D721Med (cell line): ENCODE measurements around the gene RPL41.

Experiments
- DNase-seq: peaks from one replicate; pipeline ENCODE4 v3.0.0; 2011; ENCODE audit warnings: low spot score; ENCODE audit not compliant: insufficient read length
- FAIRE-seq: peaks from 2 replicates; lab custom pipeline; 2011; peaks lifted over from hg19 to GRCh38; lab: Jason Lieb, UNC
- CTCF ChIP-seq: IDR thresholded peaks from 2 replicates; pipeline ENCODE4 v1.5.1; 2012; ENCODE audit warnings: mild to moderate bottlenecking, control low read depth; ENCODE audit not compliant: insufficient read depth; ENCODE audit errors: missing control alignments

RPL41 gene

DNA sequence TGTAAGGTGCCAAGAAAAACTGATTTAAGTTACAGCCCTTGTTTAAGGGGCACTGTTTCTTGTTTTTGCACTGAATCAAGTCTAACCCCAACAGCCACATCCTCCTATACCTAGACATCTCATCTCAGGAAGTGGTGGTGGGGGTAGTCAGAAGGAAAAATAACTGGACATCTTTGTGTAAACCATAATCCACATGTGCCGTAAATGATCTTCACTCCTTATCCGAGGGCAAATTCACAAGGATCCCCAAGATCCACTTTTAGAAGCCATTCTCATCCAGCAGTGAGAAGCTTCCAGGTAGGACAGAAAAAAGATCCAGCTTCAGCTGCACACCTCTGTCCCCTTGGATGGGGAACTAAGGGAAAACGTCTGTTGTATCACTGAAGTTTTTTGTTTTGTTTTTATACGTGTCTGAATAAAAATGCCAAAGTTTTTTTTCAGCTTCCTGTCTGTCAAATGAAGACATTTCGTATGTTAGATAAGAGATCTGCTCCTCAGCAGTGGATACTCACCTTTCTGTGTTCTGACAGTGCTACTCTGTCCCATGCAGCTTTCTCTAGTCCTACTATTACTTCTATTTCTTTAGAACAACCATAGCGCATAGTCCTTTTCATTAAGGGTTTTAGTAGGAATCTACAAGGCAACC, 13.2 kb upstream of the RPL41 start:
- DNase-seq = no peak
- TF ChIP-seq CTCF = no peak
- no peak for FAIRE-seq

GRCh38 chr12:56103823-56104108, 12.7 kb upstream of the RPL41 start:
- FAIRE-seq (no peak), DNase-seq (no peak)
- TF ChIP-seq CTCF = no peak

DNA sequence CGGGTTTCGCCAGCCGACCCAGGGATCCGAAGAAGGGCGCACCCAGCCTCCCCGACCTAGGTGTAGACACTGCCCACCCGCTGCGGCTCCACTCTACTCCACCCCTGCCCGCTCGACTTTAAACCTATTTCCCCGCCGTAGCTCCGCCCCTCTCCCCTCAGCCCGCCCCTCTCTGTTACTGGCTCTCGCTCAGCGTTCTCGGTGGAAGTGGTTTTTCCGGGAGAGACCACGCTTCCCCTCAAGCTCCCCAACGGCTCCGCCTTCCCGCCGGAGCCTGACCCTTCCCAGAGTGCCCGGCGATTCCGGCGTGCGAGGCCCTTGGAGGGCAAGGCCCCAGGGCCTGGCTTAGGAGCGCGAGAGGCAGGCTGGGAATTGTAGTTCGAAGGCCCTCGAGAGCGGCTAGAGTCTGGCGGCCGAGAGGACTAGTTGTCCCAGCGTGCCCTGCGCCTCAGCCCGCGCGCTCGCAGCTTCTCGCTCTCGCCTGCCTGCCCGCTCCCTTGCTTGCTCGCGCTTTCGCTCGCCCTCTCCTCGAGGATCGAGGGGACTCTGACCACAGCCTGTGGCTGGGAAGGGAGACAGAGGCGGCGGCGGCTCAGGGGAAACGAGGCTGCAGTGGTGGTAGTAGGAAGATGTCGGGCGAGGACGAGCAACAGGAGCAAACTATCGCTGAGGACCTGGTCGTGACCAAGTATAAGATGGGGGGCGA, 12.2 kb upstream of the RPL41 start, which contains the start of gene PA2G4:
Gene PA2G4 (plus strand): TSS at position 451 of the 706 bp plus-strand sequence. CDS start 179 bp downstream, at position 630.
- DNase-seq = peak; percentile 80
- FAIRE-seq = no peak
- TF ChIP-seq CTCF = no peak

DNA sequence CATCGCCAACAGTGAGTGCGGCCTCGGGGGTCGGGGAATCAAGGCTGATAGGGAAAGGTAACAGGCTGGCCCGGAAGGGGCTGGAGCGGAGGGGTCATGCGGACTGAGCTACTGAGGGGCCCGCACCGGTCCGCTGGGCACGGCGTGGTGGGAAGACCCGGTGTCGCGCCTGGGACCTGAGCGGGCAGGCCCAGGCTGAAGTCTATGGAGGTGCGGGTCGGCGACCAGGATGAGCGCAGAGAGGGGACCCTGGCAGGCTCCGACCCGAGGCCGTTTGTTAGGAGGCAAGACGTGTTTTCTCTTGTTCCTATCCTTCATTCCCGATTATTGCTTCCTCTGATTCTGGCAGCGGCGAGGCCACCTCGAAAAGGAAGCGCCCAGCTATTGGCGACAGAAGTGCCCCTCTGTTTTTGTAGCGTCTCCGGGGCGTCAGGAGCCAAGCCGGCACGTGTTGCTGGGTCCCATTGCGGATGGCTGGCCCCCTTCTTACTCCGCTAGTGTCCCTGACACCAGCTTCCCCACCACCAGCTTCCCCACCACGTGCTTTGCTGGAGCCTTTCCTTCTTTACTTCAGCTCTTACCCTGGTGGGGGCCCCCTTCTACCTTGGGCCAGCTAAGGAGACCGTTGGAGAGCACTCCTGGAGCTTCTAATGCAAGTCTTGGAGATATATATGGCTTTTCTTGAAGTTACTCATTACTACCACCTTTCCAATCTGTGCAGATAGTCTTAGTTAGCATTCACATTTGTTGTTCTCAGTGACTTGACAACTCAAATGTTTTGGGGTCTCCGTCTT, 11.4 kb upstream of the RPL41 start:
- no peak for TF ChIP-seq CTCF
- no peak for FAIRE-seq
- DNase-seq = no peak

- TF ChIP-seq CTCF = no peak
- no peak for FAIRE-seq
Measured at GRCh38 chr12:56105609-56105902, 10.9 kb upstream of the RPL41 start.

DNA sequence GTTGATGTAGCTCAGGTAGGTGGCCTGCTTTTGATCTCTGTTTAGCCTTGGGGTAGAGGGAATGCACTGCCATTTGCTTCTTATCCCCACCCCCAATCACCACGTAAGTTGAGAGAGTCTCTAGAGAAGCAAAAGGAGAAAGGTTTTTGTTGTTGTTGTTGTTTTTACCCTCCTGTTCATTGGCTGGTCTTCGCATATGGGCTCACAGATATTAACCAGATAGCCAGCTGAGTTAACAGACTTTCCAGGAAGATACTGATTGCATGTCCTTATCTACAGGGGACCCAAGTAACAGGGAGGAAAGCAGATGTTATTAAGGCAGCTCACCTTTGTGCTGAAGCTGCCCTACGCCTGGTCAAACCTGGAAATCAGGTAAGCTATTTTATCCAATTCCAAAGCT, 9.2 kb upstream of the RPL41 start:
- no peak for FAIRE-seq
- TF ChIP-seq CTCF = no peak
- DNase-seq = no peak

More at GRCh38 chr12:56105609-56105902, 10.9 kb upstream of the RPL41 start:
- DNase-seq = no peak
